K562 (cell line): Measurements from ENCODE around the gene TAF7L. TPM values are rescaled to one million over a fixed set of nuclear protein-coding genes. Genes with fewer than 3 reads are reported as not detected.

ENCODE experiments used
- ATAC-seq: fragments of 200-7000 bp; cut with Tn5 transposase; 3 replicates; pipeline ENCODE4 v1.9.1; 2020; ENCODE audit warnings: moderate library complexity
- BruUV-seq: library from RNA; stranded (reverse); fragments of 400-500 nt; replicated peaks from 2 replicates; lab custom pipeline; 2021; lab: Mats Ljungman, UMichigan
- CTCF ChIA-PET: fragments of 300-600 bp; formaldehyde crosslinking; extraction: SDS; loops from one replicate; lab custom pipeline; 2021; ENCODE audit warnings: low intra/inter-chr PET ratio; lab: Yijun Ruan, JAX
- POLR2A ChIA-PET: fragments of 300-600, 350-650 bp; sonication (Branson Sonifier 250); formaldehyde crosslinking; extraction: SDS; loops from one replicate; lab custom pipeline; 2021; ENCODE audit warnings: antibody characterized with exemption, inconsistent platforms; lab: Yijun Ruan, JAX
- DNase-seq, 4 experiments: peaks; one replicate each; pipeline versions ENCODE4 v3.0.0 to v3.0.0-alpha.2; 2011 to 2018; ENCODE audit warnings: low spot score in 3 of 4, mixed read lengths in 3 of 4; ENCODE audit errors: extremely low read depth in 1 of 4
- FAIRE-seq: peaks from 2 replicates; lab custom pipeline; 2011; peaks lifted over from hg19 to GRCh38; lab: Jason Lieb, UNC
- H2AFZ ChIP-seq: 2 replicates; pipeline ENCODE4 v1.6.0; 2011; ENCODE audit warnings: low read depth, low read length, control low read depth, inconsistent platforms
- H3K27ac ChIP-seq: fragments of 200-600 bp; 3 replicates; pipeline ENCODE4 v1.8.0; 2011; ENCODE audit warnings: low read depth, mild to moderate bottlenecking, control low read depth, inconsistent platforms, low read length, moderate library complexity, mixed read lengths; ENCODE audit errors: extremely low read depth
- H3K27me3 ChIP-seq, 2 experiments: fragments of 300-600 bp in 1 of 2; 2 replicates in 1 of 2; 3 replicates in 1 of 2; pipeline versions ENCODE4 v1.6.0 to v1.8.0; 2011; ENCODE audit warnings: inconsistent platforms in 2 of 2, low read length in 2 of 2, mild to moderate bottlenecking in 1 of 2, mixed read lengths in 1 of 2, moderate library complexity in 1 of 2; ENCODE audit not compliant: control insufficient read depth in 2 of 2, insufficient read depth in 2 of 2
- H3K36me3 ChIP-seq: fragments of 300-600 bp; 3 replicates; pipeline ENCODE4 v1.8.0; 2011; ENCODE audit warnings: mild to moderate bottlenecking, low read length, inconsistent platforms; ENCODE audit not compliant: control insufficient read depth, insufficient read depth
- H3K4me1 ChIP-seq, 2 experiments: fragments of 200-600 bp in 1 of 2; replicated peaks in 1 of 2; 2 replicates in 1 of 2; 3 replicates in 1 of 2; pipeline versions ENCODE4 v1.5.1 to v1.8.0; 2011; ENCODE audit warnings: inconsistent platforms in 2 of 2, low read length in 2 of 2, mild to moderate bottlenecking in 1 of 2, mixed read lengths in 1 of 2, moderate library complexity in 1 of 2; ENCODE audit not compliant: control insufficient read depth in 2 of 2, insufficient read depth in 2 of 2
- H3K4me2 ChIP-seq: 2 replicates; pipeline ENCODE4 v1.6.1; 2011; ENCODE audit warnings: low read length, control low read depth, inconsistent platforms, mixed read lengths; ENCODE audit not compliant: insufficient read depth
- H3K4me3 ChIP-seq: fragments of 200-600 bp; sonication (generic), shearing (Covaris generic); 2 replicates; pipeline ENCODE4 v1.5.1; 2016; ENCODE audit warnings: control low read depth, inconsistent platforms
- H3K79me2 ChIP-seq: fragments of 200-600 bp; 3 replicates; pipeline ENCODE4 v1.8.0; 2011; ENCODE audit warnings: low read length, inconsistent platforms; ENCODE audit not compliant: control insufficient read depth, insufficient read depth
- H3K9ac ChIP-seq, 2 experiments: 2 replicates each; pipeline versions ENCODE4 v1.6.0 to v1.6.1; 2011; ENCODE audit warnings: low read depth in 2 of 2, low read length in 2 of 2, control low read depth in 1 of 2, inconsistent platforms in 1 of 2, mild to moderate bottlenecking in 1 of 2, mixed read lengths in 1 of 2; ENCODE audit not compliant: insufficient read depth in 1 of 2
- H3K9me1 ChIP-seq: one replicate; pipeline ENCODE4 v1.6.0; 2011; ENCODE audit warnings: inconsistent platforms, mild to moderate bottlenecking, low read length, moderate library complexity; ENCODE audit not compliant: control insufficient read depth, insufficient read depth
- H3K9me3 ChIP-seq: replicated peaks from 2 replicates; pipeline ENCODE4 v1.5.1; 2011; ENCODE audit warnings: low read depth, low read length, inconsistent platforms; ENCODE audit not compliant: control insufficient read depth, insufficient read depth
- H4K20me1 ChIP-seq: replicated peaks from 2 replicates; pipeline ENCODE4 v1.6.1; 2011; ENCODE audit warnings: low read length, inconsistent platforms, mixed read lengths; ENCODE audit not compliant: control insufficient read depth, insufficient read depth
- C11orf30 ChIP-seq: fragments of 450-650 bp; IDR thresholded peaks from 2 replicates; pipeline ENCODE4 v1.6.1; 2016; ENCODE audit warnings: low read depth, mild to moderate bottlenecking
- GTF2E2 ChIP-seq: fragments of 200-800 bp; sonication (Bioruptor generic); IDR thresholded peaks from 2 replicates; pipeline ENCODE4 v1.6.1; 2016; ENCODE audit warnings: missing genetic modification characterization, missing compliant biosample characterization
- MAFG ChIP-seq: fragments of 450-650 bp; conservative IDR thresholded peaks from 2 replicates; pipeline ENCODE4 v1.6.1; 2016; ENCODE audit warnings: missing genetic modification characterization, missing compliant biosample characterization
- NFE2 ChIP-seq: IDR thresholded peaks from 2 replicates; pipeline ENCODE4 v1.6.1; 2014; ENCODE audit warnings: antibody characterized with exemption, low read depth
- RBFOX2 ChIP-seq: fragments of 200-400 bp; formaldehyde crosslinking; IDR thresholded peaks from 2 replicates; pipeline ENCODE4 v1.6.1; 2017; ENCODE audit warnings: low read depth, mild to moderate bottlenecking, low read length, moderate library complexity
- SMARCA5 ChIP-seq: fragments of 450-650 bp; IDR thresholded peaks from 2 replicates; pipeline ENCODE4 v1.6.1; 2016
- XRCC4 ChIP-seq: IDR thresholded peaks from one replicate; pipeline ENCODE4 v1.6.1; 2011; ENCODE audit not compliant: insufficient read depth, insufficient read length; ENCODE audit errors: extremely low read depth
- ZFPM2 ChIP-seq: fragments of 250-450 bp; sonication (Bioruptor Pico); IDR thresholded peaks from 2 replicates; pipeline ENCODE4 v1.5.1; 2022; ENCODE audit warnings: mild to moderate bottlenecking
- ZNF316 ChIP-seq: fragments of 450-650 bp; IDR thresholded peaks from 2 replicates; pipeline ENCODE4 v1.6.1; 2016
- WGBS: fragments of 100-300 bp; shearing (Covaris generic); methylation state at CpG from one replicate; pipeline ENCODE4 v1.1.6; 2016; ENCODE audit warnings: low coverage, mixed read lengths; ENCODE audit not compliant: insufficient coverage; ENCODE audit errors: missing lambda C conversion rate; 5-methylcytosine and 5-hydroxymethylcytosine counted together
- in situ Hi-C: fragments of 300-500 bp; cut with MboI; formaldehyde crosslinking; loops from 4 replicates; pipeline ENCODE4 v1.15.0; 2018; ENCODE audit warnings: inconsistent platforms, mixed read lengths
- intact Hi-C: fragments of 100-400 bp; cut with micrococcal nuclease; formaldehyde crosslinking; loops from 2 replicates; pipeline ENCODE4 v1.14.2; 2022
- polyA plus RNA-seq, 8 experiments: library from polyadenylated mRNA; depleted of rRNA in 4 of 8; stranded (reverse) in 5 of 8; unstranded in 3 of 8; fragments of >200 nt; fragmentation: Nextera tagmentation in 2 of 8; fragmentation: Illumina TruSeq in 1 of 8; extraction: Ambion mirVana in 2 of 8; extraction: Trizol in 1 of 8; gene quantifications; 2 replicates each; pipeline versions ENCODE4 v1.2.1 to v1.2.3, GENCODE V29; 2011 to 2014; ENCODE audit warnings: inconsistent platforms in 1 of 8, missing spikeins in 1 of 8
- total RNA-seq, 7 experiments: library from RNA; depleted of rRNA in 6 of 7; stranded (reverse); fragments of >200 nt in 6 of 7; fragmentation: Illumina TruSeq in 2 of 7; extraction: Trizol in 2 of 7; gene quantifications; 2 replicates each; pipeline versions ENCODE4 v1.2.1 to v1.2.3, GENCODE V29; 2011 to 2021; ENCODE audit warnings: low replicate concordance in 1 of 7

Gene TAF7L
- total and polyA plus RNA-seq, 9 of the 15 experiments (the other 6 are each of a cell fraction or from before 2014, with no cell fraction given) = 0.07 TPM; not detected in 6

GRCh38 chrX:101232316-101232715 lies 58.8 kb downstream of the TAF7L start:
- Histone ChIP-seq H2AFZ (peak overlapping the region; percentile 45; the same call in 1 of the 2 replicates), H3K9me3 (no peaks in the 10 kb centered on the region), H3K4me3 (no peak overlapping the region), H4K20me1 (no peaks in the 10 kb centered on the region; the same call in 1 of the 2 replicates)
- intact Hi-C loops = no loop called here
- TF ChIP-seq C11orf30 = peak; percentile 50; the same call in 1 of the 2 replicates
- TF ChIP-seq ZFPM2 = no peak
- peak; percentile 44; the same call in 1 of the 2 replicates for TF ChIP-seq MAFG (tag)
- TF ChIP-seq ZNF316 = peak; percentile 34; the same call in 1 of the 2 replicates
- TF ChIP-seq XRCC4 = no peak
- peak; percentile 66 for TF ChIP-seq NFE2
- no peak for TF ChIP-seq GTF2E2 (tag)
- TF ChIP-seq, all 486 proteins: peak for 4
- Histone ChIP-seq H3K36me3 (no peaks in the 10 kb centered on the region), H3K9ac (no peak overlapping the region), H3K79me2 (no peaks in the 10 kb centered on the region), H3K27me3 (peaks cover 0 to 9% of the 10 kb centered on the region in 2 experiments; a peak in 1 of 5 replicates), H3K4me2 (no peak overlapping the region), H3K27ac (no peak overlapping the region), H3K4me1 (no peaks in the 10 kb centered on the region; a peak in 1 of 5 replicates), H3K9me1 (no peaks in the 10 kb centered on the region)
- no TSS peak for BruUV-seq
- in situ Hi-C loops = no loop called here
- POLR2A ChIA-PET = no interaction called here
- DNase-seq (peak in 1 of 4 experiments; percentile 6), ATAC-seq (no peak), FAIRE-seq (no peak)
- CTCF ChIA-PET = no interaction called here
- WGBS = 0% methylated on average over 4 of the region's 5 CpGs

- DNase-seq (no peak), ATAC-seq (no peak), FAIRE-seq (no peak)
- in situ Hi-C loops = no loop called here
- intact Hi-C loops = no loop called here
- WGBS = 0% methylated on average over 1 of the region's 1 CpG
- H3K9me3 ChIP-seq = no peaks in the 10 kb centered on the region
- no peak overlapping the region for H3K4me3 ChIP-seq
- ChIA-PET CTCF (no interaction called here), POLR2A (no interaction called here)
- no peak overlapping the region for H3K9ac ChIP-seq
- no peaks in the 10 kb centered on the region; the same call in 1 of the 2 replicates for H4K20me1 ChIP-seq
- no TSS peak for BruUV-seq
- H2AFZ ChIP-seq = no peak overlapping the region
- H3K79me2 ChIP-seq = no peaks in the 10 kb centered on the region
- TF ChIP-seq ZNF316 (peak; percentile 45; the same call in 1 of the 2 replicates), C11orf30 (0 out of 2 replicates have a peak, but pooled peaks have one; percentile 6), RBFOX2 (no peak), SMARCA5 (no peak)
- H3K4me2 ChIP-seq = no peak overlapping the region
- no peaks in the 10 kb centered on the region; a peak in 1 of 5 replicates for H3K4me1 ChIP-seq
- H3K36me3 ChIP-seq = no peaks in the 10 kb centered on the region
- no peaks in the 10 kb centered on the region for H3K9me1 ChIP-seq
- no peak overlapping the region for H3K27ac ChIP-seq
- peaks cover 0 to 9% of the 10 kb centered on the region in 2 experiments; a peak in 1 of 5 replicates for H3K27me3 ChIP-seq
These were observed 60.1 kb downstream of the TAF7L start for GRCh38 chrX:101231080-101231479.
